OCI-LY1 (cell line): ENCODE data around the gene ROCK2.

Experiments
- H2AFZ ChIP-seq: fragments of 200-600 bp; sonication (generic), shearing (Covaris generic); 2 replicates; pipeline ENCODE4 v1.6.0; 2014; ENCODE audit warnings: antibody characterized with exemption, mild to moderate bottlenecking, low read length
- H3F3A ChIP-seq: fragments of 200-600 bp; sonication (generic), shearing (Covaris generic); 2 replicates; pipeline ENCODE4 v1.6.0; 2014; ENCODE audit warnings: mild to moderate bottlenecking, antibody characterized with exemption, low read length, moderate library complexity; ENCODE audit not compliant: insufficient read depth
- H3K27ac ChIP-seq: fragments of 200-600 bp; sonication (generic); 2 replicates; pipeline ENCODE4 v1.5.1; 2014; ENCODE audit warnings: low read length, mixed run types, mild to moderate bottlenecking, low read depth; ENCODE audit not compliant: poor library complexity, severe bottlenecking
- H3K27me3 ChIP-seq: fragments of 200-600 bp; sonication (generic); 2 replicates; pipeline ENCODE4 v1.6.0; 2014; ENCODE audit warnings: antibody characterized with exemption, mild to moderate bottlenecking, low read length, moderate library complexity; ENCODE audit not compliant: insufficient read depth
- H3K36me3 ChIP-seq: fragments of 200-600 bp; sonication (generic); 2 replicates; pipeline ENCODE4 v1.6.1; 2014; ENCODE audit warnings: mild to moderate bottlenecking, antibody characterized with exemption, low read length, moderate library complexity, mixed read lengths; ENCODE audit not compliant: insufficient read depth
- H3K4me1 ChIP-seq: fragments of 200-600 bp; sonication (generic); 2 replicates; pipeline ENCODE4 v1.5.1; 2014; ENCODE audit warnings: mild to moderate bottlenecking, low read length, moderate library complexity; ENCODE audit not compliant: insufficient read depth, severe bottlenecking
- H3K4me2 ChIP-seq: fragments of 200-600 bp; sonication (generic), shearing (Covaris generic); 2 replicates; pipeline ENCODE4 v1.6.1; 2014; ENCODE audit warnings: low read length
- H3K4me3 ChIP-seq: fragments of 200-600 bp; sonication (generic); 2 replicates; pipeline ENCODE4 v1.5.1; 2014; ENCODE audit warnings: low read length, low read depth, mild to moderate bottlenecking, mixed read lengths; ENCODE audit not compliant: poor library complexity, severe bottlenecking
- H3K79me2 ChIP-seq: fragments of 200-600 bp; shearing (Covaris generic); 2 replicates; pipeline ENCODE4 v1.6.1; 2016; ENCODE audit warnings: mixed run types, low read length, mixed read lengths; ENCODE audit not compliant: insufficient read depth
- H3K9ac ChIP-seq: fragments of 200-600 bp; sonication (generic), shearing (Covaris generic); 2 replicates; pipeline ENCODE4 v1.6.1; 2014; ENCODE audit warnings: mild to moderate bottlenecking, low read length, mixed read lengths
- H3K9me2 ChIP-seq: fragments of 200-600 bp; sonication (generic), shearing (Covaris generic); 2 replicates; pipeline ENCODE4 v1.6.1; 2014; ENCODE audit warnings: low read depth, mild to moderate bottlenecking, low read length, mixed read lengths
- H3K9me3 ChIP-seq: fragments of 200-600 bp; shearing (Covaris generic); 2 replicates; pipeline ENCODE4 v1.6.1; 2014; ENCODE audit warnings: low read length, mixed read lengths
- H4K20me1 ChIP-seq: fragments of 200-600 bp; sonication (generic), shearing (Covaris generic); 2 replicates; pipeline ENCODE4 v1.6.0; 2016; ENCODE audit warnings: mild to moderate bottlenecking, low read length; ENCODE audit not compliant: insufficient read depth
- EZH2 ChIP-seq: fragments of 200-600 bp; sonication (generic), shearing (Covaris generic); IDR thresholded peaks from 2 replicates; pipeline ENCODE4 v1.8.0; 2017; ENCODE audit warnings: borderline replicate concordance, mixed run types, mild to moderate bottlenecking, antibody characterized with exemption, low read length, moderate library complexity, mixed read lengths
- TF ChIP-seq, protein P1 (sequence below): fragments of 200-600 bp; sonication (generic), shearing (Covaris generic); IDR thresholded peaks from 2 replicates; pipeline ENCODE4 v1.5.1; 2017; ENCODE audit warnings: mild to moderate bottlenecking, antibody characterized with exemption, low read length, moderate library complexity, mixed read lengths

Gene ROCK2

GRCh38 chr2:11325961-11326676 lies 18.3 kb downstream of the ROCK2 start:
- no peaks in the 10 kb centered on the region for H4K20me1 ChIP-seq
- TF ChIP-seq, protein P1, sequence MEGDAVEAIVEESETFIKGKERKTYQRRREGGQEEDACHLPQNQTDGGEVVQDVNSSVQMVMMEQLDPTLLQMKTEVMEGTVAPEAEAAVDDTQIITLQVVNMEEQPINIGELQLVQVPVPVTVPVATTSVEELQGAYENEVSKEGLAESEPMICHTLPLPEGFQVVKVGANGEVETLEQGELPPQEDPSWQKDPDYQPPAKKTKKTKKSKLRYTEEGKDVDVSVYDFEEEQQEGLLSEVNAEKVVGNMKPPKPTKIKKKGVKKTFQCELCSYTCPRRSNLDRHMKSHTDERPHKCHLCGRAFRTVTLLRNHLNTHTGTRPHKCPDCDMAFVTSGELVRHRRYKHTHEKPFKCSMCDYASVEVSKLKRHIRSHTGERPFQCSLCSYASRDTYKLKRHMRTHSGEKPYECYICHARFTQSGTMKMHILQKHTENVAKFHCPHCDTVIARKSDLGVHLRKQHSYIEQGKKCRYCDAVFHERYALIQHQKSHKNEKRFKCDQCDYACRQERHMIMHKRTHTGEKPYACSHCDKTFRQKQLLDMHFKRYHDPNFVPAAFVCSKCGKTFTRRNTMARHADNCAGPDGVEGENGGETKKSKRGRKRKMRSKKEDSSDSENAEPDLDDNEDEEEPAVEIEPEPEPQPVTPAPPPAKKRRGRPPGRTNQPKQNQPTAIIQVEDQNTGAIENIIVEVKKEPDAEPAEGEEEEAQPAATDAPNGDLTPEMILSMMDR, result no peak
- no peak for TF ChIP-seq EZH2
- no peak overlapping the region for H3K9ac ChIP-seq
- H3K79me2 ChIP-seq, result peaks cover 5% of the 10 kb centered on the region; the same call in 1 of the 2 replicates
- H3K9me3 ChIP-seq, result no peaks in the 10 kb centered on the region
- H2AFZ ChIP-seq, result no peak overlapping the region
- no peaks in the 10 kb centered on the region for H3F3A ChIP-seq
- no peaks in the 10 kb centered on the region for H3K36me3 ChIP-seq
- no peak overlapping the region for H3K4me2 ChIP-seq
- no peaks in the 10 kb centered on the region for H3K4me1 ChIP-seq
- no peak overlapping the region for H3K4me3 ChIP-seq
- H3K27ac ChIP-seq, result no peak overlapping the region
- no peaks in the 10 kb centered on the region for H3K27me3 ChIP-seq
- no peaks in the 10 kb centered on the region for H3K9me2 ChIP-seq

- Histone ChIP-seq H2AFZ (no peak overlapping the region), H3K79me2 (no peaks in the 10 kb centered on the region; the same call in 1 of the 2 replicates), H3K4me2 (no peak overlapping the region), H3F3A (no peaks in the 10 kb centered on the region; the same call in 1 of the 2 replicates), H3K9me3 (no peaks in the 10 kb centered on the region), H3K4me3 (no peak overlapping the region), H4K20me1 (no peaks in the 10 kb centered on the region), H3K4me1 (no peaks in the 10 kb centered on the region), H3K9ac (no peak overlapping the region), H3K27ac (no peak overlapping the region), H3K36me3 (no peaks in the 10 kb centered on the region), H3K9me2 (no peaks in the 10 kb centered on the region), H3K27me3 (no peaks in the 10 kb centered on the region)
- TF ChIP-seq, protein P1, result no peak
- TF ChIP-seq EZH2, result no peak
These were observed 22.6 kb downstream of the ROCK2 start for GRCh38 chr2:11321847-11322246.

GRCh38 chr2:11320698-11321492 lies 23.5 kb downstream of the ROCK2 start:
- H3K4me1 ChIP-seq, result no peaks in the 10 kb centered on the region
- H3K4me2 ChIP-seq, result no peak overlapping the region
- TF ChIP-seq, protein P1, result peak; percentile 44
- no peak for TF ChIP-seq EZH2
- H4K20me1 ChIP-seq, result no peaks in the 10 kb centered on the region
- no peaks in the 10 kb centered on the region; the same call in 1 of the 2 replicates for H3F3A ChIP-seq
- no peaks in the 10 kb centered on the region for H3K9me3 ChIP-seq
- H3K27me3 ChIP-seq, result no peaks in the 10 kb centered on the region
- no peak overlapping the region for H3K27ac ChIP-seq
- no peaks in the 10 kb centered on the region; the same call in 1 of the 2 replicates for H3K79me2 ChIP-seq
- H3K4me3 ChIP-seq, result no peak overlapping the region
- no peak overlapping the region for H2AFZ ChIP-seq
- no peaks in the 10 kb centered on the region for H3K36me3 ChIP-seq
- no peak overlapping the region for H3K9ac ChIP-seq
- no peaks in the 10 kb centered on the region for H3K9me2 ChIP-seq
